Suprapubic skin (tissue), 3 donors: ENCODE results near the gene WNT9B.
"Not testable (repeated sequence)": the region's sequence is repeated elsewhere in the genome, so short reads cannot be mapped to it uniquely, and the experiment has no call there.

Source experiments
- CTCF ChIP-seq, 2 donors: fragments of 200-600 bp in 1 of 2; fragments of 450-650 bp in 1 of 2; sonication (generic) in 1 of 2; IDR thresholded peaks; one replicate each; pipeline ENCODE4 v1.5.1; 2016 to 2019; ENCODE audit warnings: antibody characterized with exemption in 2 of 2, mild to moderate bottlenecking in 1 of 2, moderate library complexity in 1 of 2
- EP300 ChIP-seq: sonication (generic); formaldehyde crosslinking; IDR thresholded peaks from one replicate; pipeline ENCODE4 v1.6.1; 2017; ENCODE audit warnings: antibody characterized with exemption
- POLR2A ChIP-seq, 2 donors: fragments of 450-650 bp; IDR thresholded peaks; one replicate each; pipeline ENCODE4 v1.6.1; 2017; ENCODE audit warnings: antibody characterized with exemption in 2 of 2, mild to moderate bottlenecking in 2 of 2, moderate library complexity in 2 of 2

DNA sequence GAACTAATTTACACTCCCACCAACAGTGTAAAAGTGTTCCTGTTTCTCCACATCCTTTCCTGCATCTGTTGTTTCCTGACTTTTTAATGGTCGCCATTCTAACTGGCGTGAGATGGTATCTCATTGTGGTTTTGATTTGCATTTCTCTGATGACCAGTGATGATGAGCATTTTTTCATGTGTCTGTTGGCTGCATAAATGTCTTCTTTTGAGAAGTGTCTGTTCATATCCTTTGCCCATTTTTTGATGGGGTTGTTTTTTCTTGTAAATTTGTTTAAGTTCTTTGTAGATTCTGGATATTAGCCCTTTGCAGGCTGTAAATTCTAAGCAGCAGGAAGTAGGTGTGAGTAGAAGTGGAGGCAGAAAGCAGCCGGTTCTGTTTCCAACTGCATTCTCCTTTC, 10.8 kb upstream of the WNT9B start:
- not testable (repeated sequence) for TF ChIP-seq POLR2A (IDR thresholded peaks at IDR 0.05); EP300; CTCF (IDR thresholded peaks at IDR 0.05)
